NCI-H446 (cell line): ENCODE results near the gene FLOT1.

Experiments used
- DNase-seq, 2 experiments: peaks; one replicate each; lab custom pipeline; 2025; lab: John Stamatoyannopoulos, UW

The FLOT1 gene

GRCh38 chr6:30700340-30700739 lies 42.1 kb downstream of the FLOT1 start:
- no peak for DNase-seq

DNA sequence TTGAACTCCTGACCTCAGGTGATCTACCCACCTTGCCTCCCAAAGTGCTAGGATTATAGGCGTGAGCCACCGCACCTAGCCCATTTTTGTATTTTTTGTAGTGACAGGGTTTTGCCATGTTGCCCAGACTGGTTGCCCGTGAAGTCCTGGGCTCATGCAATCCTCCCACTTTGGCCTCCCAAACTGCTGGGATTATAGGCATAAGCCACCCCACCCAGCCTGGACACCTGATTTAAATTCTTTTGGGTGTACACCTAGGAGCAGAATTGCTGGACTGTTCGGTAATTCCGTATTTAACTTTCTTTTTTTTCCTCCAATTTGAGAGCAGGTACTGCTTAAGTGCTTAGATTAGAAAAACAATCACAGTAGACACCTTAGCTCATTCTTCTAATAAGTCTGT lies 46.1 kb downstream of the FLOT1 start:
- DNase-seq = no peak

DNA sequence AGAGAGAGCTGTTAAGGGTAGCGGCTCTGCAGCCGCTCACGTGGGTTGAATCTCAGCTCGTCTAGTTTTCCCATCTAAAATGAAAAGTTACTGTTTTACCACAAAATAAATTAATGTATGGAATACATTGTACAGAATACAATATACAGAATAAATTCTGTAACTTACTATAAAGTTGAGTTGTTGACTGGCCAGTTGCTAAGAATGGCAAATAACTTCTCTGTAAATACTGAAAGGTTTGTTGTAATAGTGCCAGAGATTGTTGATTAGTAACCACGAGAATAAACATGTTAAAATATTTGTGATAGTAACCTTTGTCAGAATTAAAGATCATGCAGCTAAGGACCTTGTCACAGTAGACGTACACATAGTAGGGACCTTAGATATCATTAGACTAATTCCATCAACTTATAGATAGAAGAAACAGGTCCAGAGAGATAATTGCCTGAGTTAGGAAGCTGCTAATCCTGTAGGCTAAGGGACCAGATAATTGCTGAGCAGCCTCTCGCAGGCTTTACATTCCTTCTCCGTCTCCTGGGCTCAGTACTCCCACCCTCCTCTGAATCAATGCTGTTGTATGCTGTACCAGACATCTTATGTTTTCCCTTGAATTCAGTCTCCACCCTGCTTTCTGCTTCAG lies 51.2 kb downstream of the FLOT1 start:
- no peak for DNase-seq

DNA sequence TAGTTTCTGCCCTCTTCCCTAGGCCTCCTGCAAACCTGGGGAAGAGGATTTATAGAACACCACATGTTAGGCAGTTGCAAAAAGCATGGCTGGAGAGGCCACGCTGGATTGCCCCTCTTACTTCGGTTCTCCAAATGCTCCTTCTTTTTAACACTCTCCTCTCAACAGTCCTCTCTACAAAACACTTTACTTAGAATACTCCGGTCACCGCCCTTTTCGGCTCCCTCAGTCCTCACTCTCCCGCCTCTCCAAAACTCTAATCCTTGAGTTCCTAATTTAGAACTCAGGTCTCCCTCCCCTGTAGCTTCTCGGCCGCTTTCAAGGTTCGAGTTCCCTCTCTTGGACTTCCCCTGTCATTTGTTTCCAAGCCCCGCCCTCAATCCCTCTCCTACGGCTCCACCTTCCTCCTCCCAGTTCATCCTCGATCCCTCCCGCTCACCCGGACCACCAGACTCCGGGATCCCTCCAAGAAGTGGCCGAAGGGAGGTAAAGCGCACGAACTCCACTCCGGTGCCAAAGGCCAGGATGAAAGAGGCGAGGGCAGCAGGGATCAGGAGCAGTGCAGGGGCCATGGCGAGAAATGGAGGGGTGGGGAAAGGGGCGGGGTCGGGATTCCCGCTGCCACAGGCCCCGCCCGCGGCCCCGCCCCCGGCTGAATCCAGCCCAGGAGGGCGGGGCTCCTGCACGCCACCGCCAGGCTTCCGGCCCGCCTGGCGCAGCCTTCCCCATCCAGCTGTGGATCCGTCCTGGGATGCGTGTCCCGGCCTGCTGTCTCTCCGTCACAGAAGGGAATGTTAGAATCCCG lies 51.9 kb downstream of the FLOT1 start, which contains the start of gene NRM:
Gene NRM, minus strand, starts transcription at position 582 of the 805 bp plus-strand sequence. Its CDS starts 10 bp downstream, at position 572.
- DNase-seq = peak; percentile 87 to 92

DNA sequence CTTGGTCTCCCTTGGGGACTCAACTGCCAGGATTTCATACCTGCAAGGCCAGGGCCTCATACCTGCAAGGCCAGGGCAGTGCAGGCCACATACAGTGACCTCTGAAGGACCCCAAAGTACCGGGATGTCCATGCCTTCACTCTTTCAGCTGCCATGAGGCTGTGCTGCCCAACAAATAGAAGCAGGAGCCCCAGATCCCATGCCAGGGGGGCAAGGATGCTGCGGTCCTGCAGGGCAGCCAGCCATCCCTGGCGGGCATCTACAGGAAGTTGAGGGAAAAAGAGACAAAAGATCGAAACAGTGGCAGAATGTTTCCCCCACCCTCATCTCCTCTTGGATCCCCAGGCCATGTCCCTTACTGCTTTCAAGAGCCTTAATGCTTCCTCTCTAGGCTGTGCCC lies 52.5 kb downstream of the FLOT1 start:
- no peak for DNase-seq

GRCh38 chr6:30689022-30689865 lies 53.2 kb downstream of the FLOT1 start:
- no peak for DNase-seq

DNA sequence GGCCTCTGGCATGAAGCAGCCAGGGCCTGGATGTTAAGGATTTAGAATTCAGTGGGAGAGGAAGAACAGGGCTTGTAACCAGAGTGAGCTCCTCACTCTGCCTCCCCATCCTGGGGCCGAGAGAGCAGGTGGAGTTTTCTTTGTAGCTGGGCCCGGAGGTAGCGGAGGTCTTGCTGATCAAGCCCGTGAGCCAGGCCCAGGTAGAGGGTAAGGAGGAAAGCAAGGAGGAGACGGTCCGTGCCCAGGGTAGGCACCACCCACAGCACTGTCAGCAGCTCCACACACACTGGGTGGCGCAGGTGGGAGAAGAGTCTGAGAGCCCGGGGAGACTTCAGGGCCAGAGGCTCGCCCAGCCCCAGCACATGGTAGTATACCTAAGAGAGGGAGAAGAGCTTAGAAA lies 53.9 kb downstream of the FLOT1 start:
- DNase-seq = no peak

GRCh38 chr6:30687659-30688431 lies 54.6 kb downstream of the FLOT1 start:
- no peak for DNase-seq

- DNase-seq = peak; percentile 64 to 80
Observed at GRCh38 chr6:30686908-30687658, 55.4 kb downstream of the FLOT1 start.

DNA sequence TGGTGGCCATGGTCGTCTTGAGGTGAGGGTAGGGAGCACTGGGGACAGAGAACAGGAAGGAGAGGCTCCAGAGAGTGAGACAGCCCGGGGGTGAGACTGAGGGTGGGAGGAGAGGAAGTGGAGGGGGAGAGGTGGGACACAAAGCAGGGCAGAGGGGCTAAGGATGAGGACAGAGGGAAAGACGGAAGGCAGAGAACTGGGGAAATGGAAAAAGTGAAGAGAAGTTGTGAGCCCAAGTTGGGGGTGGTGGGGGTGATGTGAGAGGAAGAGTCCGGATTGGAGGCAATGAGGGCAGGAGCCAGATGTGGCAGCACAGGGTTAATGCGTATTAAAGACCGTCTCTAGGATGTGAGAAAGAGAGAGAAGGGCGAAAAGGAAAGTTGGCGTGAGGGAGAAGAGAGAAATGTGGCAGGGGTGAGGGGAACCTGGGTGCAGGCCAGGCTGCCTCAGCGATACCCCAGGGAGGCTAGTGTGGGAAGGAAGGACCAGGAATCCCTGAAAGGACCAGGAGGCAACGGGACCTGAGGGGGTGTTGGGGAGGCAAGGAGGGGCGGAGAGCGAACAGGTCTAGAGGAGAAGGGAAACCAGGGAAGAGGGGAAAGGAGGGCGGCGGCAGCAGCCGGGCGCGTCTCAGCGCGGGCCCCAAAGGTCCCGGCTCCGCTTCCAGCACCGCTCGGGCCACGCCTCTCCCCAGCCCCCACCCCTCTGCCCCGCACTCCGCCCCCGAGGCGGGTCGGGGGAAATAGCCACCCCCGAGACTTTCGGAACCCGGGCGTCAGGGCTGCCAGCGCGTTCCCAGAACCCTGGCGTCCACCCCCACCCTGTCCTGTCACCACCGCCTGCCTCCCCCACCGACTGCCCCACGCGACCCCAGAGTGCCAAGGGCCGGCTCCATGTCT lies 56.2 kb downstream of the FLOT1 start, which contains the start of gene PPP1R18:
Gene PPP1R18, minus strand, starts transcription at position 637 of the 899 bp plus-strand sequence. Its CDS starts 627 bp downstream, at position 10.
- peak in 1 of 2 experiments; percentile 36 for DNase-seq

GRCh38 chr6:30685157-30686008 lies 57.1 kb downstream of the FLOT1 start:
- no peak for DNase-seq

- DNase-seq = no peak
Observed at GRCh38 chr6:30684386-30685156, 57.9 kb downstream of the FLOT1 start.

DNA sequence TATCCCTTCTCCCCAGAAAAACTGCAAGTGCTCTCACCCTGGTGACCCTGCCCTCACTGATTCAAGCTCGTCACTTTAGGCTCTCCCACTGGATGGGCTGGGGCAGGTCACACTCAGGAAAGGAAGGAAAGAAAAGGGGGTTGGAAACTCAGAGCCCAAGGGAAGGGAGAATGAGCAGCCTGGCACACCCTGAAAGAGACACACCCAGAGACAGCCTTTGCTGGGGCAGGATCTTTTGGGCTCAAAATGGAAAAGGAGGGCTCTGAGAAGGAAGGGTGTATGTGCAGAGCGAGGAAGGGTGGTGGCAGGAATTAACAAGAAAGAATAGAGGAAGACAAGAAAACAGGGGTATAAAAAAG lies 58.5 kb downstream of the FLOT1 start:
- DNase-seq = no peak

DNA sequence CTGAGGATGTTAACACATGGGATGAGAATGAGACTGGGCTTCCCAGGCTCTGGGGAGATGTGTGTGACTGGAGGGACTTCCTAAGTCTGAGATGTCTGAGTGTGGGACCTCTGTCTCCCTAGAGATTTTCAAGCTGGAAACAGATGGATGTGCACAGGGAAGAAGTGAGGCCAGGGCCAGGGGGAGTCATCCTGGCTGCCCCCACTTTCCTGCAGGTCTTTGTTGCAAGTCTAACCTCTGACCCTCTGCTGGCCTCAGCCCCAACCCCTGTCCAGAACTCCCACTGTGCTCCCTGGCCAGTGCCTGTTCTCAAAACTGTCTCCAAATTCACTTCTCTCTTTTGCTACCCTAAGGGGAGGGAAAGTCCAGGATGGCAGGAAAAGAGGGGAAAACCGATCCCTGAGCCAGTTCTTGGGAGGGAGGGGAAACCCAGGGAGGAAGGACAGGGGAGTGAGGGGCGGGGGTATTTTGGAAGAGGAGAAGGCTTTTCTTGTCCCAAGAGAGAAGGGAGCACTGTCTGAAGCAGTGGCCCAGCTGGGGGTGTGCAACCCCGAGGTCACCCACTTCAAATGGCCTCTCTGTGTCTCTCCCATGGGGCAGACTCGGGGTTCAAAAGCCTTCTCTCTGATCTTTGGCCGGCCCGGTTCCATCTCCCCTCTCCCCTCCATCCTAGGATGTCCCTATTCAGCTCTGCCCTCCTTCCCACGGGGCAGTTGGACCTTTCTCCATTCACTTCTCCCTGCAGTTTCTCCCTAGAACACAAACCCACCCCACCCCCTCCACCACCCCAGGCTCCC lies 59.1 kb downstream of the FLOT1 start:
- no peak for DNase-seq

- no peak for DNase-seq
Observed at GRCh38 chr6:30682143-30683117, 60.1 kb downstream of the FLOT1 start.

DNA sequence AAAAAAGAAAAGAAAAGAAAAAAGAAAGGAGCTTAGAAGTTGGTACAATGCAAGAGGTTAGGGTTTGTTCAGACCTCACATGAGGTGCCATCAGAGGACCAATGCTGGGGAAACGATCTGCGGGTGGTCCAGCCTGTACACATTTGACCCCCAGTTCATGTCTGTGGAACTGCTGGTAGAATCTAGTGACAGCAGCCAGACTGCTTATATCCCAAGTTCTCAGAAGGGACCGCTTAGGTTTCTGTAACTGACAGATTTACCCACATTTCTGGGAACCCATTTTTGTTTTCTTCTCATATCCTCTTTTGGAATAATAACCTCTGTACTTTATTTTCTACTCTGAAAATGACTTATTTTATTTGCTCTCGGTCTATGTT lies 60.7 kb downstream of the FLOT1 start:
- no peak for DNase-seq
